Measurements from ENCODE around the gene SPATA2L.
A peak's percentile ranks its signal among the peaks of the same experiment; 100 is the strongest.
"Not testable (repeated sequence)": the region's sequence is repeated elsewhere in the genome, so short reads cannot be mapped to it uniquely, and the experiment has no call there.

The SPATA2L gene

GRCh38 chr16:89689142-89689541 is 12.4 kb downstream of the SPATA2L start:
- DNase-seq, result no peak

- no peak for DNase-seq
These were observed 13.1 kb downstream of the SPATA2L start for GRCh38 chr16:89688395-89688794.

GRCh38 chr16:89687092-89687940 is 14.2 kb downstream of the SPATA2L start:
- peak; percentile 26 for DNase-seq

- peak; percentile 85 for DNase-seq
These were observed 14.9 kb downstream of the SPATA2L start, which contains the start of gene CDK10 for GRCh38 chr16:89686520-89687091. CDK10 (plus strand) TSS chr16:89686689; CDS start chr16:89686711, 22 bp downstream.

GRCh38 chr16:89685916-89686315 is 15.6 kb downstream of the SPATA2L start:
- no peak for DNase-seq

GRCh38 chr16:89678258-89678657 is 23.2 kb downstream of the SPATA2L start:
- DNase-seq, result no peak

- no peak for DNase-seq
These were observed 29.1 kb downstream of the SPATA2L start for GRCh38 chr16:89672177-89672941.

- DNase-seq, result not testable (repeated sequence)
These were observed 29.9 kb downstream of the SPATA2L start for GRCh38 chr16:89671565-89671964.

- DNase-seq, result peak; percentile 24
These were observed 30.7 kb downstream of the SPATA2L start for GRCh38 chr16:89670496-89671431.

- no peak for DNase-seq
These were observed 31.8 kb downstream of the SPATA2L start for GRCh38 chr16:89669755-89670154.

GRCh38 chr16:89668790-89669158 is 32.7 kb downstream of the SPATA2L start:
- no peak for DNase-seq

GRCh38 chr16:89667633-89668032 is 33.9 kb downstream of the SPATA2L start:
- no peak for DNase-seq

GRCh38 chr16:89667000-89667399 is 34.5 kb downstream of the SPATA2L start:
- peak; percentile 19 for DNase-seq

GRCh38 chr16:89664238-89664637 is 37.3 kb downstream of the SPATA2L start:
- DNase-seq, result not testable (repeated sequence)

GRCh38 chr16:89661215-89661614 is 40.3 kb downstream of the SPATA2L start:
- DNase-seq, result no peak

- DNase-seq, result no peak
These were observed 41.4 kb downstream of the SPATA2L start for GRCh38 chr16:89660146-89660545.

GRCh38 chr16:89658221-89658879 is 43.2 kb downstream of the SPATA2L start:
- DNase-seq, result no peak

- DNase-seq, result peak; percentile 84
These were observed 43.9 kb downstream of the SPATA2L start, which contains the start of the genes CHMP1A and SPATA33 for GRCh38 chr16:89657442-89658220. CHMP1A (minus strand) TSS chr16:89657708; CDS start chr16:89657588, 120 bp downstream. SPATA33 (plus strand) TSS chr16:89657836; CDS start chr16:89657912, 76 bp downstream.

GRCh38 chr16:89656435-89657121 is 44.9 kb downstream of the SPATA2L start:
- no peak for DNase-seq

- no peak for DNase-seq
These were observed 46.4 kb downstream of the SPATA2L start for GRCh38 chr16:89655062-89655643.

Data from fibroblast of skin of right quadriceps (primary cell).